ENCODE data around the gene KAZN.
"Not testable (repeated sequence)": the region's sequence is repeated elsewhere in the genome, so short reads cannot be mapped to it uniquely, and the experiment has no call there.

The KAZN gene

GRCh38 chr1:14598498-14599182 is at the start of gene KAZN:
KAZN (plus strand) TSS chr1:14598685.
- no peak for DNase-seq (ENCODE audit: low read depth)

GRCh38 chr1:14549897-14550620 is 48.4 kb upstream of the KAZN start:
- DNase-seq (ENCODE audit: low read depth), result no peak

- no peak for DNase-seq (ENCODE audit: low read depth)
Measured at GRCh38 chr1:14551386-14551785, 47.1 kb upstream of the KAZN start.

- DNase-seq (ENCODE audit: low read depth), result no peak
Measured at GRCh38 chr1:14552246-14552965, 46.1 kb upstream of the KAZN start.

GRCh38 chr1:14553711-14554110 is 44.8 kb upstream of the KAZN start:
- no peak for DNase-seq (ENCODE audit: low read depth)

GRCh38 chr1:14555091-14555490 is 43.4 kb upstream of the KAZN start:
- no peak for DNase-seq (ENCODE audit: low read depth)

- DNase-seq (ENCODE audit: low read depth), result no peak
Measured at GRCh38 chr1:14561014-14561693, 37.3 kb upstream of the KAZN start.

- no peak for DNase-seq (ENCODE audit: low read depth)
Measured at GRCh38 chr1:14565090-14565489, 33.4 kb upstream of the KAZN start.

- no peak for DNase-seq (ENCODE audit: low read depth)
Measured at GRCh38 chr1:14567056-14567455, 31.4 kb upstream of the KAZN start.

- DNase-seq (ENCODE audit: low read depth), result no peak
Measured at GRCh38 chr1:14567903-14568302, 30.6 kb upstream of the KAZN start.

GRCh38 chr1:14568716-14569355 is 29.6 kb upstream of the KAZN start:
- DNase-seq (ENCODE audit: low read depth), result no peak

- DNase-seq (ENCODE audit: low read depth), result no peak
Measured at GRCh38 chr1:14570514-14570913, 28.0 kb upstream of the KAZN start.

GRCh38 chr1:14571810-14572767 is 26.4 kb upstream of the KAZN start:
- DNase-seq (ENCODE audit: low read depth), result no peak

- no peak for DNase-seq (ENCODE audit: low read depth)
Measured at GRCh38 chr1:14572861-14573260, 25.6 kb upstream of the KAZN start.

- no peak for DNase-seq (ENCODE audit: low read depth)
Measured at GRCh38 chr1:14576155-14576554, 22.3 kb upstream of the KAZN start.

GRCh38 chr1:14577261-14577660 is 21.2 kb upstream of the KAZN start:
- no peak for DNase-seq (ENCODE audit: low read depth)

- no peak for DNase-seq (ENCODE audit: low read depth)
Measured at GRCh38 chr1:14578156-14578555, 20.3 kb upstream of the KAZN start.

- not testable (repeated sequence) for DNase-seq (ENCODE audit: low read depth)
Measured at GRCh38 chr1:14580295-14580694, 18.2 kb upstream of the KAZN start.

GRCh38 chr1:14580986-14581385 is 17.5 kb upstream of the KAZN start:
- DNase-seq (ENCODE audit: low read depth), result no peak

GRCh38 chr1:14583788-14584187 is 14.7 kb upstream of the KAZN start:
- DNase-seq (ENCODE audit: low read depth), result no peak

- DNase-seq (ENCODE audit: low read depth), result no peak
Measured at GRCh38 chr1:14585728-14586127, 12.8 kb upstream of the KAZN start.

All from stimulated activated CD8-positive, alpha-beta memory T cell treated with anti-CD3 and anti-CD28 coated beads, Interleukin-12 subunit alpha, Interleukin-12 subunit beta, amount 100 ng/mL, for 4 hours (primary cell).